ENCODE data around the gene TNNT1. TPM values are rescaled to one million over a fixed set of nuclear protein-coding genes. Genes with fewer than 3 reads are reported as not detected.

Gene TNNT1
- total and polyA plus RNA-seq, 2 donors (not counting 3 experiments of a cell fraction or from before 2014, with no cell fraction given), result 0.22 to 0.51 TPM

- DNase-seq (ENCODE audit: low read depth, low spot score) (peak; percentile 97), FAIRE-seq (peak; percentile 99)
- CTCF ChIA-PET, result interaction anchor here (0.8 to 3.7 kb wide), 10 partner anchors 9 to 417 kb away, joined by 3 to 38 read pairs (median 6); partner anchors contain the start of genes DNAAF3, PPP1R12C and TMEM238
- intact Hi-C loops (cut with micrococcal nuclease), result loop anchor here (1.0 to 5.0 kb wide), 5 partner anchors 30 to 555 kb away; partner anchors contain the start of genes PPP1R12C, PPP6R1, ZNF580 and ZNF581
- BruUV-seq (replicated peaks), result no TSS peak
- H3K27ac ChIP-seq (ENCODE audit: insufficient read depth, low read depth, low read length), result peak overlapping the region; percentile 67
- peaks cover 0 to 3% of the 10 kb centered on the region in 2 experiments for H3K27me3 ChIP-seq (ENCODE audit: control insufficient read depth in 2 of 2, insufficient read depth in 2 of 2, low read length in 2 of 2)
- dilution Hi-C loops (cut with MboI; ENCODE audit: extremely low pct_ligation_motif_present, low sequenced_read_pairs), result no loop called here
- peak overlapping the region; percentile 31 to 77 (median 55) for H3K4me3 ChIP-seq (replicated peaks in 1 of 3; ENCODE audit: insufficient read depth in 1 of 3, low read depth in 1 of 3, low read length in 3 of 3)
- H3K79me2 ChIP-seq (ENCODE audit: control insufficient read depth, insufficient read depth, low read length), result peaks cover 5% of the 10 kb centered on the region
- POLR2A ChIA-PET, result interaction anchor here (0.6 to 1.6 kb wide), 3 partner anchors 29 to 623 kb away, joined by 4 to 5 read pairs (median 5); partner anchors contain the start of genes LENG9 and UBE2S
- peak overlapping the region; percentile 64 for H3K9ac ChIP-seq (replicated peaks; ENCODE audit: extremely low read depth, insufficient read depth, low read length)
- peaks cover 2 to 13% of the 10 kb centered on the region in 2 experiments for H3K36me3 ChIP-seq (ENCODE audit: control insufficient read depth in 2 of 2, extremely low read depth in 1 of 2, insufficient read depth in 2 of 2, low read length in 2 of 2)
- peak overlapping the region; percentile 77 for H2AFZ ChIP-seq (ENCODE audit: low read depth, low read length)
- no peaks in the 10 kb centered on the region for H3K9me1 ChIP-seq (replicated peaks; ENCODE audit: control insufficient read depth, extremely low read depth, insufficient read depth, low read length)
- H3K4me2 ChIP-seq (ENCODE audit: insufficient read depth, low read length), result peak overlapping the region; percentile 75
- H3K4me1 ChIP-seq (ENCODE audit: control insufficient read depth, extremely low read depth, insufficient read depth, low read length), result peaks cover 23% of the 10 kb centered on the region
- peak; percentile 81 for TF ChIP-seq POLR2A (IDR thresholded peaks at IDR 0.05; ENCODE audit: low read depth, low read length)
- peak; percentile 6 for TF ChIP-seq MAX (IDR thresholded peaks at IDR 0.05; ENCODE audit: insufficient read depth, insufficient read length)
- no peak for TF ChIP-seq EZH2 (IDR thresholded peaks at IDR 0.05; ENCODE audit: borderline replicate concordance, low read depth, low read length, severe bottlenecking)
- peak; percentile 58 for TF ChIP-seq POLR2AphosphoS5 (IDR thresholded peaks at IDR 0.05; ENCODE audit: insufficient read depth, low read depth, low read length)
- no peak for TF ChIP-seq GATA2 (IDR thresholded peaks at IDR 0.05; ENCODE audit: insufficient read depth, insufficient read length, low read depth, low read length)
- no peaks in the 10 kb centered on the region for H3K9me3 ChIP-seq (replicated peaks; ENCODE audit: control insufficient read depth, insufficient read depth, low read length)
- H4K20me1 ChIP-seq (replicated peaks; ENCODE audit: control insufficient read depth, extremely low read depth, insufficient read depth, low read length), result no peaks in the 10 kb centered on the region
These were observed 62.1 kb downstream of the TNNT1 start for GRCh38 chr19:55086730-55087541.
